Stomach (tissue), 4 donors: ENCODE data around the gene SEPTIN12.

Experiments
- CTCF ChIP-seq, 7 experiments: fragments of 450-650 bp in 4 of 7; fragments of 200-600 bp in 3 of 7; sonication (generic) in 3 of 7; IDR thresholded peaks; one replicate each; pipeline ENCODE4 v1.5.1; 2016 to 2019; ENCODE audit warnings: antibody characterized with exemption in 7 of 7, control low read depth in 2 of 7, mild to moderate bottlenecking in 1 of 7
- EP300 ChIP-seq: sonication (generic); formaldehyde crosslinking; IDR thresholded peaks from one replicate; pipeline ENCODE4 v1.6.1; 2017; ENCODE audit warnings: antibody characterized with exemption
- POLR2A ChIP-seq, 4 donors: fragments of 450-650 bp; IDR thresholded peaks; one replicate each; pipeline ENCODE4 v1.6.1; 2016; ENCODE audit warnings: antibody characterized with exemption in 4 of 4, control low read depth in 2 of 4, mild to moderate bottlenecking in 1 of 4, moderate library complexity in 1 of 4
- POLR2AphosphoS5 ChIP-seq, 3 donors: sonication (generic); formaldehyde crosslinking; IDR thresholded peaks; one replicate each; pipeline ENCODE4 v1.6.1; 2016; ENCODE audit warnings: antibody characterized with exemption in 3 of 3

GRCh38 chr16:4830408-4830807, 42.3 kb upstream of the SEPTIN12 start:
- TF ChIP-seq CTCF (IDR thresholded peaks at IDR 0.05), result no peak
- TF ChIP-seq POLR2A (IDR thresholded peaks at IDR 0.05), result no peak
- TF ChIP-seq EP300, result no peak
- TF ChIP-seq POLR2AphosphoS5 (IDR thresholded peaks at IDR 0.05), result no peak
